ENCODE results near the gene FNTB.

FNTB gene

GRCh38 chr14:64990296-64990695 is 3.6 kb downstream of the FNTB start:
- no peak overlapping the region for H3K4me2 ChIP-seq (ENCODE audit: low read length)
- no peak overlapping the region for H2AK5ac ChIP-seq (ENCODE audit: low read length)
- no peak overlapping the region for H2BK120ac ChIP-seq (ENCODE audit: low read depth, low read length)
- H3K4ac ChIP-seq (ENCODE audit: low read depth, low read length) = no peak overlapping the region
- no CpG with 5 or more reads among the region's 3 CpGs for WGBS (ENCODE audit: extremely low coverage, insufficient coverage, low lambda C conversion rate)
- no peak overlapping the region for H2BK5ac ChIP-seq (ENCODE audit: low read length)
- H3K9ac ChIP-seq (ENCODE audit: low read length) = no peak overlapping the region
- no peak overlapping the region for H3K23ac ChIP-seq (ENCODE audit: low read length)
- peaks cover 8% of the 10 kb centered on the region for H3K79me1 ChIP-seq (ENCODE audit: low read length)
- no peak overlapping the region for H3K56ac ChIP-seq (ENCODE audit: low read length)
- no peak overlapping the region for H3K27ac ChIP-seq (ENCODE audit: low read depth, low read length)
- H3K4me3 ChIP-seq (ENCODE audit: low read length) = no peak overlapping the region
- H3K18ac ChIP-seq (ENCODE audit: low read length) = no peak overlapping the region
- no peak overlapping the region for H2BK15ac ChIP-seq (replicated peaks; ENCODE audit: low read depth)
- no peak overlapping the region for H4K8ac ChIP-seq (ENCODE audit: low read depth, low read length)
- no peak overlapping the region for H4K5ac ChIP-seq (ENCODE audit: low read length)
- no peaks in the 10 kb centered on the region for H3K27me3 ChIP-seq (ENCODE audit: insufficient read depth, low read length, poor library complexity)
- H3K36me3 ChIP-seq (ENCODE audit: control insufficient read depth, insufficient read depth, low read length) = no peaks in the 10 kb centered on the region
- H3K4me1 ChIP-seq (ENCODE audit: control insufficient read depth, low read depth, low read length) = no peaks in the 10 kb centered on the region
- no peak for DNase-seq
- H3K79me2 ChIP-seq (ENCODE audit: control insufficient read depth, insufficient read depth, low read length) = peaks cover 3% of the 10 kb centered on the region

GRCh38 chr14:64990939-64991338 is 4.2 kb downstream of the FNTB start:
- Histone ChIP-seq H3K56ac (ENCODE audit: low read length) (no peak overlapping the region), H3K9ac (ENCODE audit: low read length) (no peak overlapping the region), H3K4ac (ENCODE audit: low read depth, low read length) (no peak overlapping the region), H2BK120ac (ENCODE audit: low read depth, low read length) (no peak overlapping the region), H3K18ac (ENCODE audit: low read length) (no peak overlapping the region), H4K5ac (ENCODE audit: low read length) (no peak overlapping the region), H3K4me2 (ENCODE audit: low read length) (no peak overlapping the region), H3K27ac (ENCODE audit: low read depth, low read length) (no peak overlapping the region), H2AK5ac (ENCODE audit: low read length) (no peak overlapping the region), H3K27me3 (ENCODE audit: insufficient read depth, low read length, poor library complexity) (no peaks in the 10 kb centered on the region), H3K4me1 (ENCODE audit: control insufficient read depth, low read depth, low read length) (no peaks in the 10 kb centered on the region), H3K79me2 (ENCODE audit: control insufficient read depth, insufficient read depth, low read length) (peaks cover 3% of the 10 kb centered on the region), H3K23ac (ENCODE audit: low read length) (no peak overlapping the region), H3K4me3 (ENCODE audit: low read length) (no peak overlapping the region), H2BK5ac (ENCODE audit: low read length) (no peak overlapping the region), H4K8ac (ENCODE audit: low read depth, low read length) (no peak overlapping the region), H3K79me1 (ENCODE audit: low read length) (peaks cover 8% of the 10 kb centered on the region), H2BK15ac (replicated peaks; ENCODE audit: low read depth) (no peak overlapping the region), H3K36me3 (ENCODE audit: control insufficient read depth, insufficient read depth, low read length) (no peaks in the 10 kb centered on the region)
- no peak for DNase-seq
- no CpG with 5 or more reads among the region's 4 CpGs for WGBS (ENCODE audit: extremely low coverage, insufficient coverage, low lambda C conversion rate)

- Histone ChIP-seq H3K9ac (ENCODE audit: low read length) (no peak overlapping the region), H4K8ac (ENCODE audit: low read depth, low read length) (no peak overlapping the region), H3K36me3 (ENCODE audit: control insufficient read depth, insufficient read depth, low read length) (no peaks in the 10 kb centered on the region), H3K27ac (ENCODE audit: low read depth, low read length) (no peak overlapping the region), H3K79me2 (ENCODE audit: control insufficient read depth, insufficient read depth, low read length) (peaks cover 3% of the 10 kb centered on the region), H2BK5ac (ENCODE audit: low read length) (no peak overlapping the region), H2BK15ac (replicated peaks; ENCODE audit: low read depth) (no peak overlapping the region), H3K18ac (ENCODE audit: low read length) (no peak overlapping the region), H3K27me3 (ENCODE audit: insufficient read depth, low read length, poor library complexity) (no peaks in the 10 kb centered on the region), H2AK5ac (ENCODE audit: low read length) (no peak overlapping the region), H3K4me1 (ENCODE audit: control insufficient read depth, low read depth, low read length) (no peaks in the 10 kb centered on the region), H2BK120ac (ENCODE audit: low read depth, low read length) (no peak overlapping the region), H3K4me2 (ENCODE audit: low read length) (no peak overlapping the region), H3K23ac (ENCODE audit: low read length) (no peak overlapping the region), H3K79me1 (ENCODE audit: low read length) (peaks cover 7% of the 10 kb centered on the region), H3K4me3 (ENCODE audit: low read length) (no peak overlapping the region), H4K5ac (ENCODE audit: low read length) (no peak overlapping the region), H3K4ac (ENCODE audit: low read depth, low read length) (no peak overlapping the region), H3K56ac (ENCODE audit: low read length) (no peak overlapping the region)
- WGBS (ENCODE audit: extremely low coverage, insufficient coverage, low lambda C conversion rate) = no CpG with 5 or more reads among the region's 5 CpGs
- no peak for DNase-seq
These were observed 5.7 kb downstream of the FNTB start for GRCh38 chr14:64992328-64992885.

DNA sequence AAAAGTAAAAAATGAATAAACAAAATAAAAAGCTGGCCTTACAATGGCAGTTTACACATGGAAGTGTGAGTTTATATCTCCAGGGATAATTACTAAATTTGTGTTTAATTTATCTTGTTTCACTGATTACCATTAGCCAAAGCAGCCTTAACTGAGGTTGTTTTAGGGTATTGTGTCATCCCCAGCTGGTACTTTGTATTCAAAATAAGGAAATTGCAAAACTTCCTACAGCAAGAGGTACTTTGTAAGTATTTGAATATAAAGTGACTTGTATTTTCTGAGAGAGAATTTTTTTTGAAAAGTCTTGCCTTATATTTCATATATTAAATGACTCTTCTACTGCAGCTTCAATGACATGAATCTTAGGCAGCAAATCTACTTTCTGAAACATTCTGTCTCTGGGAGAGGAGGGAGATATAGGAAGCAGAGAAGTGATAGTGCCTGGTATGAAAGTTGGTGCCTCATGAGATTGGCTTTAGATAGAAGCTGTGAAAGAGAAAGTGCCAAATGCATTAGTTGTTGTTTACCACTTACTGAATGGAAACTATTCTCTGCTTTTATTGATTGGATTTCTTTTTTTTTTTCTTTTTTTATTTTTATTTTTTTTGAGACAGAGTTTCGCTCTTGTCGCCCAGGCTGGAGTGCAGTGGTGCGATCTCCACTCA is 6.7 kb downstream of the FNTB start:
- Histone ChIP-seq H4K5ac (ENCODE audit: low read length) (no peak overlapping the region), H3K79me2 (ENCODE audit: control insufficient read depth, insufficient read depth, low read length) (peaks cover 3% of the 10 kb centered on the region), H3K4me3 (ENCODE audit: low read length) (no peak overlapping the region), H2AK5ac (ENCODE audit: low read length) (no peak overlapping the region), H4K8ac (ENCODE audit: low read depth, low read length) (no peak overlapping the region), H2BK5ac (ENCODE audit: low read length) (no peak overlapping the region), H3K4ac (ENCODE audit: low read depth, low read length) (no peak overlapping the region), H3K4me2 (ENCODE audit: low read length) (no peak overlapping the region), H3K27ac (ENCODE audit: low read depth, low read length) (no peak overlapping the region), H3K79me1 (ENCODE audit: low read length) (peaks cover 8% of the 10 kb centered on the region), H3K23ac (ENCODE audit: low read length) (no peak overlapping the region), H2BK15ac (replicated peaks; ENCODE audit: low read depth) (no peak overlapping the region), H3K4me1 (ENCODE audit: control insufficient read depth, low read depth, low read length) (no peaks in the 10 kb centered on the region), H3K56ac (ENCODE audit: low read length) (no peak overlapping the region), H3K18ac (ENCODE audit: low read length) (no peak overlapping the region), H3K27me3 (ENCODE audit: insufficient read depth, low read length, poor library complexity) (no peaks in the 10 kb centered on the region), H3K9ac (ENCODE audit: low read length) (no peak overlapping the region), H3K36me3 (ENCODE audit: control insufficient read depth, insufficient read depth, low read length) (no peaks in the 10 kb centered on the region), H2BK120ac (ENCODE audit: low read depth, low read length) (no peak overlapping the region)
- no peak for DNase-seq
- WGBS (ENCODE audit: extremely low coverage, insufficient coverage, low lambda C conversion rate) = no CpG with 5 or more reads among the region's 3 CpGs

DNA sequence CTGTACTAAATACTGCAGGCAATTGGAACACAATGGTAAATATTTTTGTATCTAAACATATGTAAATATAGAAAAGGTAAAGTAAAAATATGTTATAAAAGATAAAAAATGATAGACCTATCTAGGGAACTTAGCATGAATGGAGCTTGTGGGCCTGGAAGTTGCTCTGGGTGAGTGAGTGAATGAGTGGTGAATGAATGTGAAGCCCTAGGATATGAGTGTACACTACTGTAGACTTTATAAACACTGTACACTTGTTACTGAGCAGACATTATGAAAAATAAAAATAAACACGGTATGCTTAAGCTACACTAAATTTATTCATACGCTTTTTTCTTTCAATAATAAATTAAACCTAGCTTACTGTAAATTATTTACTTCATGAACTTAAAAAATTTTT is 7.8 kb downstream of the FNTB start:
- H3K4me3 ChIP-seq (ENCODE audit: low read length) = no peak overlapping the region
- no peak overlapping the region for H3K4me2 ChIP-seq (ENCODE audit: low read length)
- no peaks in the 10 kb centered on the region for H3K4me1 ChIP-seq (ENCODE audit: control insufficient read depth, low read depth, low read length)
- H4K8ac ChIP-seq (ENCODE audit: low read depth, low read length) = no peak overlapping the region
- H2BK5ac ChIP-seq (ENCODE audit: low read length) = no peak overlapping the region
- no peak overlapping the region for H2BK15ac ChIP-seq (replicated peaks; ENCODE audit: low read depth)
- no peak overlapping the region for H3K56ac ChIP-seq (ENCODE audit: low read length)
- no peak overlapping the region for H3K23ac ChIP-seq (ENCODE audit: low read length)
- no peak overlapping the region for H3K18ac ChIP-seq (ENCODE audit: low read length)
- H3K79me1 ChIP-seq (ENCODE audit: low read length) = peaks cover 8% of the 10 kb centered on the region
- no peak overlapping the region for H3K9ac ChIP-seq (ENCODE audit: low read length)
- no peak overlapping the region for H3K27ac ChIP-seq (ENCODE audit: low read depth, low read length)
- DNase-seq = no peak
- no peaks in the 10 kb centered on the region for H3K36me3 ChIP-seq (ENCODE audit: control insufficient read depth, insufficient read depth, low read length)
- H3K27me3 ChIP-seq (ENCODE audit: insufficient read depth, low read length, poor library complexity) = no peaks in the 10 kb centered on the region
- no peak overlapping the region for H2AK5ac ChIP-seq (ENCODE audit: low read length)
- no peak overlapping the region for H4K5ac ChIP-seq (ENCODE audit: low read length)
- H2BK120ac ChIP-seq (ENCODE audit: low read depth, low read length) = no peak overlapping the region
- peaks cover 3% of the 10 kb centered on the region for H3K79me2 ChIP-seq (ENCODE audit: control insufficient read depth, insufficient read depth, low read length)
- WGBS (ENCODE audit: extremely low coverage, insufficient coverage, low lambda C conversion rate) = 100% methylated on average over 2 of the region's 2 CpGs
- H3K4ac ChIP-seq (ENCODE audit: low read depth, low read length) = no peak overlapping the region

GRCh38 chr14:64995291-64995690 is 8.6 kb downstream of the FNTB start:
- Histone ChIP-seq H3K36me3 (ENCODE audit: control insufficient read depth, insufficient read depth, low read length) (no peaks in the 10 kb centered on the region), H3K79me1 (ENCODE audit: low read length) (peaks cover 8% of the 10 kb centered on the region), H3K27ac (ENCODE audit: low read depth, low read length) (no peak overlapping the region), H3K4ac (ENCODE audit: low read depth, low read length) (no peak overlapping the region), H3K23ac (ENCODE audit: low read length) (no peak overlapping the region), H4K5ac (ENCODE audit: low read length) (no peak overlapping the region), H3K27me3 (ENCODE audit: insufficient read depth, low read length, poor library complexity) (no peaks in the 10 kb centered on the region), H2BK5ac (ENCODE audit: low read length) (no peak overlapping the region), H2BK120ac (ENCODE audit: low read depth, low read length) (no peak overlapping the region), H2BK15ac (replicated peaks; ENCODE audit: low read depth) (no peak overlapping the region), H3K18ac (ENCODE audit: low read length) (no peak overlapping the region), H3K9ac (ENCODE audit: low read length) (no peak overlapping the region), H3K4me2 (ENCODE audit: low read length) (no peak overlapping the region), H3K4me3 (ENCODE audit: low read length) (no peak overlapping the region), H3K4me1 (ENCODE audit: control insufficient read depth, low read depth, low read length) (no peaks in the 10 kb centered on the region), H4K8ac (ENCODE audit: low read depth, low read length) (no peak overlapping the region), H2AK5ac (ENCODE audit: low read length) (no peak overlapping the region), H3K56ac (ENCODE audit: low read length) (no peak overlapping the region), H3K79me2 (ENCODE audit: control insufficient read depth, insufficient read depth, low read length) (peaks cover 3% of the 10 kb centered on the region)
- no CpG with 5 or more reads among the region's 3 CpGs for WGBS (ENCODE audit: extremely low coverage, insufficient coverage, low lambda C conversion rate)
- no peak for DNase-seq

All from mesendoderm (in vitro differentiated cells).